Measurements from ENCODE around the gene NOLC1. TPM values are rescaled to one million over a fixed set of nuclear protein-coding genes. Genes with fewer than 3 reads are reported as not detected.
A peak's percentile ranks its signal among the peaks of the same experiment; 100 is the strongest.

Gene NOLC1
- total and polyA plus RNA-seq, 2 of the 13 experiments (the other 11 are each of a cell fraction or from before 2014, with no cell fraction given): 50.6 to 81.0 TPM

DNA sequence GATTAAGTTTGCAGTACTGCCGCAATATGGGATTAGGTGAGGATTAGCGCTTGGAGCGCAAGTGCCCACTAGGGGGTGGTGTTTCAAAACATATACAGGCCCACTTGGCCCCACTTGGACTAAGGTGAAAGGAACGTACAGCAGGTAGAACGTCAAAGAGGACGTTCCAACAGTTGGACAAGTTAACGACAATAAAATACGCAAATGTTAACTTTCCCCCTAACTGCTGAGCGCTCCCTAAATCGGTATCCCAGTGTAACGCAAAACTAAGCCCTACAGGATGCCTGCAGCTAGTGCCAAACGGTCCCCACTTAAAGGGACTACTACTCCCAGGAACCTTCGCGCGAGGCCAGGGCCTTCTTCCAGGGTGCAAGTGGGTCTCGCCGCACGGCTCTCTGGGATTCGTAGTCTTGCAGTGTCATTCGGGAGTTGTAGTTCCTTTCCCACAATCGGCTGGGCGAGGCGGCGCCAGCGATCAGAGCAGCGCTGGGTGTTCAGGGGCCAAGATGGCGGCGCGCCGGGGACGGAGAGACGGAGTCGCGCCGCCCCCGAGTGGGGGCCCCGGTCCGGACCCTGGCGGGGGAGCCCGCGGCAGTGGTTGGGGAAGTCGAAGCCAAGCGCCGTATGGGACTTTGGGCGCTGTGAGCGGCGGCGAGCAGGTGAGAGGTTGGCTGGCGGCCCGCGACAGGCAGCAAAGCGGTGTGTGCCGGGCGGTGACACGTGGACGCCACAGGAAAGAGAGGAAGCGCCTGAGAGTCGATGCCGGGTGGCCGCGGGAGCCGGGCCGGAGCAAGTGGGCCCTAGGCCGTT is 19.4 kb upstream of the NOLC1 start, which contains the start of gene PPRC1 (continued):
- TF ChIP-seq, protein P1, sequence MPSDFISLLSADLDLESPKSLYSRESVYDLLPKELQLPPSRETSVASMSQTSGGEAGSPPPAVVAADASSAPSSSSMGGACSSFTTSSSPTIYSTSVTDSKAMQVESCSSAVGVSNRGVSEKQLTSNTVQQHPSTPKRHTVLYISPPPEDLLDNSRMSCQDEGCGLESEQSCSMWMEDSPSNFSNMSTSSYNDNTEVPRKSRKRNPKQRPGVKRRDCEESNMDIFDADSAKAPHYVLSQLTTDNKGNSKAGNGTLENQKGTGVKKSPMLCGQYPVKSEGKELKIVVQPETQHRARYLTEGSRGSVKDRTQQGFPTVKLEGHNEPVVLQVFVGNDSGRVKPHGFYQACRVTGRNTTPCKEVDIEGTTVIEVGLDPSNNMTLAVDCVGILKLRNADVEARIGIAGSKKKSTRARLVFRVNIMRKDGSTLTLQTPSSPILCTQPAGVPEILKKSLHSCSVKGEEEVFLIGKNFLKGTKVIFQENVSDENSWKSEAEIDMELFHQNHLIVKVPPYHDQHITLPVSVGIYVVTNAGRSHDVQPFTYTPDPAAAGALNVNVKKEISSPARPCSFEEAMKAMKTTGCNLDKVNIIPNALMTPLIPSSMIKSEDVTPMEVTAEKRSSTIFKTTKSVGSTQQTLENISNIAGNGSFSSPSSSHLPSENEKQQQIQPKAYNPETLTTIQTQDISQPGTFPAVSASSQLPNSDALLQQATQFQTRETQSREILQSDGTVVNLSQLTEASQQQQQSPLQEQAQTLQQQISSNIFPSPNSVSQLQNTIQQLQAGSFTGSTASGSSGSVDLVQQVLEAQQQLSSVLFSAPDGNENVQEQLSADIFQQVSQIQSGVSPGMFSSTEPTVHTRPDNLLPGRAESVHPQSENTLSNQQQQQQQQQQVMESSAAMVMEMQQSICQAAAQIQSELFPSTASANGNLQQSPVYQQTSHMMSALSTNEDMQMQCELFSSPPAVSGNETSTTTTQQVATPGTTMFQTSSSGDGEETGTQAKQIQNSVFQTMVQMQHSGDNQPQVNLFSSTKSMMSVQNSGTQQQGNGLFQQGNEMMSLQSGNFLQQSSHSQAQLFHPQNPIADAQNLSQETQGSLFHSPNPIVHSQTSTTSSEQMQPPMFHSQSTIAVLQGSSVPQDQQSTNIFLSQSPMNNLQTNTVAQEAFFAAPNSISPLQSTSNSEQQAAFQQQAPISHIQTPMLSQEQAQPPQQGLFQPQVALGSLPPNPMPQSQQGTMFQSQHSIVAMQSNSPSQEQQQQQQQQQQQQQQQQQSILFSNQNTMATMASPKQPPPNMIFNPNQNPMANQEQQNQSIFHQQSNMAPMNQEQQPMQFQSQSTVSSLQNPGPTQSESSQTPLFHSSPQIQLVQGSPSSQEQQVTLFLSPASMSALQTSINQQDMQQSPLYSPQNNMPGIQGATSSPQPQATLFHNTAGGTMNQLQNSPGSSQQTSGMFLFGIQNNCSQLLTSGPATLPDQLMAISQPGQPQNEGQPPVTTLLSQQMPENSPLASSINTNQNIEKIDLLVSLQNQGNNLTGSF (CRISPR knock-in tag; IDR thresholded peaks at IDR 0.05): no peak
- TF ChIP-seq, protein P2, sequence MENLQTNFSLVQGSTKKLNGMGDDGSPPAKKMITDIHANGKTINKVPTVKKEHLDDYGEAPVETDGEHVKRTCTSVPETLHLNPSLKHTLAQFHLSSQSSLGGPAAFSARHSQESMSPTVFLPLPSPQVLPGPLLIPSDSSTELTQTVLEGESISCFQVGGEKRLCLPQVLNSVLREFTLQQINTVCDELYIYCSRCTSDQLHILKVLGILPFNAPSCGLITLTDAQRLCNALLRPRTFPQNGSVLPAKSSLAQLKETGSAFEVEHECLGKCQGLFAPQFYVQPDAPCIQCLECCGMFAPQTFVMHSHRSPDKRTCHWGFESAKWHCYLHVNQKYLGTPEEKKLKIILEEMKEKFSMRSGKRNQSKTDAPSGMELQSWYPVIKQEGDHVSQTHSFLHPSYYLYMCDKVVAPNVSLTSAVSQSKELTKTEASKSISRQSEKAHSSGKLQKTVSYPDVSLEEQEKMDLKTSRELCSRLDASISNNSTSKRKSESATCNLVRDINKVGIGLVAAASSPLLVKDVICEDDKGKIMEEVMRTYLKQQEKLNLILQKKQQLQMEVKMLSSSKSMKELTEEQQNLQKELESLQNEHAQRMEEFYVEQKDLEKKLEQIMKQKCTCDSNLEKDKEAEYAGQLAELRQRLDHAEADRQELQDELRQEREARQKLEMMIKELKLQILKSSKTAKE (CRISPR knock-in tag; IDR thresholded peaks at IDR 0.05; ENCODE audit: borderline replicate concordance): no peak
- TF ChIP-seq, protein P3, sequence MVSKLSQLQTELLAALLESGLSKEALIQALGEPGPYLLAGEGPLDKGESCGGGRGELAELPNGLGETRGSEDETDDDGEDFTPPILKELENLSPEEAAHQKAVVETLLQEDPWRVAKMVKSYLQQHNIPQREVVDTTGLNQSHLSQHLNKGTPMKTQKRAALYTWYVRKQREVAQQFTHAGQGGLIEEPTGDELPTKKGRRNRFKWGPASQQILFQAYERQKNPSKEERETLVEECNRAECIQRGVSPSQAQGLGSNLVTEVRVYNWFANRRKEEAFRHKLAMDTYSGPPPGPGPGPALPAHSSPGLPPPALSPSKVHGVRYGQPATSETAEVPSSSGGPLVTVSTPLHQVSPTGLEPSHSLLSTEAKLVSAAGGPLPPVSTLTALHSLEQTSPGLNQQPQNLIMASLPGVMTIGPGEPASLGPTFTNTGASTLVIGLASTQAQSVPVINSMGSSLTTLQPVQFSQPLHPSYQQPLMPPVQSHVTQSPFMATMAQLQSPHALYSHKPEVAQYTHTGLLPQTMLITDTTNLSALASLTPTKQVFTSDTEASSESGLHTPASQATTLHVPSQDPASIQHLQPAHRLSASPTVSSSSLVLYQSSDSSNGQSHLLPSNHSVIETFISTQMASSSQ (IDR thresholded peaks at IDR 0.05; ENCODE audit: low read depth): peak; percentile 54; the same call in 1 of the 2 replicates
- TF ChIP-seq, protein P3 (CRISPR knock-in tag; IDR thresholded peaks at IDR 0.05; ENCODE audit: borderline replicate concordance): no peak; the same call in 1 of the 2 replicates
- TF ChIP-seq CREM (IDR thresholded peaks at IDR 0.05) (peak; percentile 99), CREM (CRISPR knock-in tag; IDR thresholded peaks at IDR 0.05) (no peak), MAFK (conservative IDR thresholded peaks at IDR 0.05 in 1 of 2, IDR thresholded peaks at IDR 0.05 in 1 of 2; ENCODE audit: low read length in 2 of 2) (no peak), ZBTB46 (CRISPR knock-in tag; IDR thresholded peaks at IDR 0.05; ENCODE audit: borderline replicate concordance) (no peak), ZFP36L1 (CRISPR knock-in tag; IDR thresholded peaks at IDR 0.05) (no peak), PITX1 (CRISPR knock-in tag; IDR thresholded peaks at IDR 0.05) (peak; percentile 96), ZNF496 (CRISPR knock-in tag; IDR thresholded peaks at IDR 0.05; ENCODE audit: insufficient replicate concordance) (no peak)
- TF ChIP-seq, protein P4, sequence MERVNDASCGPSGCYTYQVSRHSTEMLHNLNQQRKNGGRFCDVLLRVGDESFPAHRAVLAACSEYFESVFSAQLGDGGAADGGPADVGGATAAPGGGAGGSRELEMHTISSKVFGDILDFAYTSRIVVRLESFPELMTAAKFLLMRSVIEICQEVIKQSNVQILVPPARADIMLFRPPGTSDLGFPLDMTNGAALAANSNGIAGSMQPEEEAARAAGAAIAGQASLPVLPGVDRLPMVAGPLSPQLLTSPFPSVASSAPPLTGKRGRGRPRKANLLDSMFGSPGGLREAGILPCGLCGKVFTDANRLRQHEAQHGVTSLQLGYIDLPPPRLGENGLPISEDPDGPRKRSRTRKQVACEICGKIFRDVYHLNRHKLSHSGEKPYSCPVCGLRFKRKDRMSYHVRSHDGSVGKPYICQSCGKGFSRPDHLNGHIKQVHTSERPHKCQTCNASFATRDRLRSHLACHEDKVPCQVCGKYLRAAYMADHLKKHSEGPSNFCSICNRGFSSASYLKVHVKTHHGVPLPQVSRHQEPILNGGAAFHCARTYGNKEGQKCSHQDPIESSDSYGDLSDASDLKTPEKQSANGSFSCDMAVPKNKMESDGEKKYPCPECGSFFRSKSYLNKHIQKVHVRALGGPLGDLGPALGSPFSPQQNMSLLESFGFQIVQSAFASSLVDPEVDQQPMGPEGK (CRISPR knock-in tag; IDR thresholded peaks at IDR 0.05): peak; percentile 59

Data from HepG2 (cell line).